Head of caudate nucleus (tissue), 42 donors: ENCODE measurements around the gene JADE2.

Experiments used
- DNase-seq, 42 donors: peaks; one replicate each; pipeline versions ENCODE4 v3.0.0 to v3.0.0-alpha.2; 2020 to 2021; ENCODE audit warnings: mixed read lengths in 7 of 42
- intact Hi-C: fragments of 100-400 bp; cut with DNase I; formaldehyde crosslinking; loops from one replicate; pipeline ENCODE4 v1.15.0; 2022

The JADE2 gene

GRCh38 chr5:134560698-134561097, 35.2 kb downstream of the JADE2 start:
- intact Hi-C loops: no loop called here
- DNase-seq: no peak

- intact Hi-C loops: no loop called here
- DNase-seq: peak in 3 of 42 donors; percentile 35 to 45 (median 39)
Measured at GRCh38 chr5:134561871-134562296, 36.4 kb downstream of the JADE2 start.

GRCh38 chr5:134563221-134563620, 37.8 kb downstream of the JADE2 start:
- intact Hi-C loops: no loop called here
- DNase-seq: no peak

- intact Hi-C loops: no loop called here
Measured at GRCh38 chr5:134563962-134564361, 38.5 kb downstream of the JADE2 start.

GRCh38 chr5:134564396-134564795, 38.9 kb downstream of the JADE2 start:
- no peak for DNase-seq
- intact Hi-C loops: no loop called here

More at GRCh38 chr5:134563962-134564361, 38.5 kb downstream of the JADE2 start:
- DNase-seq: peak in 12 of 42 donors; percentile 34 to 74 (median 58)

- intact Hi-C loops: no loop called here
- no peak for DNase-seq
Measured at GRCh38 chr5:134565791-134566740, 40.6 kb downstream of the JADE2 start.

- intact Hi-C loops: no loop called here
- no peak for DNase-seq
Measured at GRCh38 chr5:134566741-134567221, 41.3 kb downstream of the JADE2 start.

- intact Hi-C loops: no loop called here
- no peak for DNase-seq
Measured at GRCh38 chr5:134567641-134568336, 42.3 kb downstream of the JADE2 start.

GRCh38 chr5:134568337-134568700, 42.8 kb downstream of the JADE2 start:
- intact Hi-C loops: no loop called here
- DNase-seq: peak in 32 of 42 donors; percentile 20 to 84 (median 54)

- intact Hi-C loops: no loop called here
- DNase-seq: peak; percentile 63 to 95 (median 81)
Measured at GRCh38 chr5:134568761-134569695, 43.6 kb downstream of the JADE2 start.

GRCh38 chr5:134569758-134570364, 44.4 kb downstream of the JADE2 start:
- no peak for DNase-seq
- intact Hi-C loops: loop anchor here (10.0 kb wide), 1 partner anchor 385 kb away; no protein-coding TSS in a partner anchor

- intact Hi-C loops: loop anchor here (10.0 kb wide), 1 partner anchor 386 kb away; no protein-coding TSS in a partner anchor
- no peak for DNase-seq
Measured at GRCh38 chr5:134570365-134570758, 44.9 kb downstream of the JADE2 start.

- intact Hi-C loops: loop anchor here (10.0 kb wide), 1 partner anchor 386 kb away; no protein-coding TSS in a partner anchor
- DNase-seq: no peak
Measured at GRCh38 chr5:134570886-134571285, 45.4 kb downstream of the JADE2 start.

- intact Hi-C loops: loop anchor here (10.0 kb wide), 1 partner anchor 387 kb away; no protein-coding TSS in a partner anchor
- DNase-seq: no peak
Measured at GRCh38 chr5:134571693-134572405, 46.4 kb downstream of the JADE2 start.

- intact Hi-C loops: loop anchor here (10.0 kb wide), 1 partner anchor 388 kb away; no protein-coding TSS in a partner anchor
- no peak for DNase-seq
Measured at GRCh38 chr5:134572811-134573210, 47.3 kb downstream of the JADE2 start.

GRCh38 chr5:134574521-134574920, 49.1 kb downstream of the JADE2 start:
- no peak for DNase-seq
- intact Hi-C loops: loop anchor here (10.0 kb wide), 1 partner anchor 390 kb away; no protein-coding TSS in a partner anchor

GRCh38 chr5:134575316-134575715, 49.8 kb downstream of the JADE2 start:
- intact Hi-C loops: loop anchor here (5.0 to 10.0 kb wide), 2 partner anchors 48 to 391 kb away; partner anchors contain the start of gene JADE2
- DNase-seq: no peak
